ENCODE measurements around the gene JTB. TPM values are rescaled to one million over a fixed set of nuclear protein-coding genes. Genes with fewer than 3 reads are reported as not detected.

Gene JTB
- total and polyA plus RNA-seq, 9 of the 15 experiments (the other 6 are each of a cell fraction or from before 2014, with no cell fraction given): 24.7 to 308 (median 151) TPM

DNA sequence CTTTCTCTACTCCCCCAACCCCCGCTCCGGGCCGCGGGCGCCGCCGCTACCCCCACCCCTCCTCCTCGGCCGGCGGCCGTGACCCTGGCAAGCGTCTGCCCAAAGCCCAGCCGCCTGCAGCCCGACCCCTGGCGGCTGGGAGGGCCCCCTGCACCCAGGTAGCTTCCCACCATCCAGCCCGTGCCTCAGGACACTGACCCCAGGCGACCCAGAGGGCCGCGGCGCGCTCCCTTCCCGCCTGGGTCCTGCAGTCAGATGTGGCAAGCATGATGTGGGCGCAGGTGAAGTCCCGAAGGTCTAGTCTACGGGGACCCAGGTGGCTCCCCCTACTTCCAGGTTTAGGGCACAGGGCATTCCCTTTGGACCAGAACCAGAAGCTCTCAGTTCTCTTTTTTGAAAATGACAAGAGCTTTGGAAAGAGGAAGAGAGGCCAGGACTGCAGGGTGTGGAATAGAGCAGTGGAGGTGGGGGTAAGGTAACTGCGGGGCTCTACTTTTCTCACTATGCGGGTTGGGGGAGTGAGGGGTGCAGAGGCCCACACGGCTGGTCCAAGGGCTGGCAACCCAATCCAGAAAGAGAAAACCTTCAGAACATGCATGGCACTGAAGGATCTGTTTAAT lies 30.7 kb downstream of the JTB start, which contains the start of gene DENND4B (continued):
- TF ChIP-seq KDM5B (IDR thresholded peaks at IDR 0.05; ENCODE audit: insufficient replicate concordance, low read depth, low read length) (peak; percentile 12), POLR2A (conservative IDR thresholded peaks at IDR 0.05) (peak; percentile 41; the same call in 1 of the 2 replicates), RBM22 (IDR thresholded peaks at IDR 0.05; ENCODE audit: low read depth, low read length, poor library complexity, severe bottlenecking) (peak; percentile 34), MYNN (IDR thresholded peaks at IDR 0.05) (peak; percentile 83), MYNN (CRISPR knock-in tag; IDR thresholded peaks at IDR 0.05) (no peak), CCNT2 (IDR thresholded peaks at IDR 0.05; ENCODE audit: borderline replicate concordance, extremely low read depth, insufficient read length, low read depth, low read length) (peak; percentile 47), HCFC1 (IDR thresholded peaks at IDR 0.05; ENCODE audit: low read depth, low read length) (peak; percentile 67), SP2 (IDR thresholded peaks at IDR 0.05; ENCODE audit: extremely low read depth, low read depth, low read length, poor library complexity, severe bottlenecking) (peak; percentile 72)
- TF ChIP-seq, protein P1, sequence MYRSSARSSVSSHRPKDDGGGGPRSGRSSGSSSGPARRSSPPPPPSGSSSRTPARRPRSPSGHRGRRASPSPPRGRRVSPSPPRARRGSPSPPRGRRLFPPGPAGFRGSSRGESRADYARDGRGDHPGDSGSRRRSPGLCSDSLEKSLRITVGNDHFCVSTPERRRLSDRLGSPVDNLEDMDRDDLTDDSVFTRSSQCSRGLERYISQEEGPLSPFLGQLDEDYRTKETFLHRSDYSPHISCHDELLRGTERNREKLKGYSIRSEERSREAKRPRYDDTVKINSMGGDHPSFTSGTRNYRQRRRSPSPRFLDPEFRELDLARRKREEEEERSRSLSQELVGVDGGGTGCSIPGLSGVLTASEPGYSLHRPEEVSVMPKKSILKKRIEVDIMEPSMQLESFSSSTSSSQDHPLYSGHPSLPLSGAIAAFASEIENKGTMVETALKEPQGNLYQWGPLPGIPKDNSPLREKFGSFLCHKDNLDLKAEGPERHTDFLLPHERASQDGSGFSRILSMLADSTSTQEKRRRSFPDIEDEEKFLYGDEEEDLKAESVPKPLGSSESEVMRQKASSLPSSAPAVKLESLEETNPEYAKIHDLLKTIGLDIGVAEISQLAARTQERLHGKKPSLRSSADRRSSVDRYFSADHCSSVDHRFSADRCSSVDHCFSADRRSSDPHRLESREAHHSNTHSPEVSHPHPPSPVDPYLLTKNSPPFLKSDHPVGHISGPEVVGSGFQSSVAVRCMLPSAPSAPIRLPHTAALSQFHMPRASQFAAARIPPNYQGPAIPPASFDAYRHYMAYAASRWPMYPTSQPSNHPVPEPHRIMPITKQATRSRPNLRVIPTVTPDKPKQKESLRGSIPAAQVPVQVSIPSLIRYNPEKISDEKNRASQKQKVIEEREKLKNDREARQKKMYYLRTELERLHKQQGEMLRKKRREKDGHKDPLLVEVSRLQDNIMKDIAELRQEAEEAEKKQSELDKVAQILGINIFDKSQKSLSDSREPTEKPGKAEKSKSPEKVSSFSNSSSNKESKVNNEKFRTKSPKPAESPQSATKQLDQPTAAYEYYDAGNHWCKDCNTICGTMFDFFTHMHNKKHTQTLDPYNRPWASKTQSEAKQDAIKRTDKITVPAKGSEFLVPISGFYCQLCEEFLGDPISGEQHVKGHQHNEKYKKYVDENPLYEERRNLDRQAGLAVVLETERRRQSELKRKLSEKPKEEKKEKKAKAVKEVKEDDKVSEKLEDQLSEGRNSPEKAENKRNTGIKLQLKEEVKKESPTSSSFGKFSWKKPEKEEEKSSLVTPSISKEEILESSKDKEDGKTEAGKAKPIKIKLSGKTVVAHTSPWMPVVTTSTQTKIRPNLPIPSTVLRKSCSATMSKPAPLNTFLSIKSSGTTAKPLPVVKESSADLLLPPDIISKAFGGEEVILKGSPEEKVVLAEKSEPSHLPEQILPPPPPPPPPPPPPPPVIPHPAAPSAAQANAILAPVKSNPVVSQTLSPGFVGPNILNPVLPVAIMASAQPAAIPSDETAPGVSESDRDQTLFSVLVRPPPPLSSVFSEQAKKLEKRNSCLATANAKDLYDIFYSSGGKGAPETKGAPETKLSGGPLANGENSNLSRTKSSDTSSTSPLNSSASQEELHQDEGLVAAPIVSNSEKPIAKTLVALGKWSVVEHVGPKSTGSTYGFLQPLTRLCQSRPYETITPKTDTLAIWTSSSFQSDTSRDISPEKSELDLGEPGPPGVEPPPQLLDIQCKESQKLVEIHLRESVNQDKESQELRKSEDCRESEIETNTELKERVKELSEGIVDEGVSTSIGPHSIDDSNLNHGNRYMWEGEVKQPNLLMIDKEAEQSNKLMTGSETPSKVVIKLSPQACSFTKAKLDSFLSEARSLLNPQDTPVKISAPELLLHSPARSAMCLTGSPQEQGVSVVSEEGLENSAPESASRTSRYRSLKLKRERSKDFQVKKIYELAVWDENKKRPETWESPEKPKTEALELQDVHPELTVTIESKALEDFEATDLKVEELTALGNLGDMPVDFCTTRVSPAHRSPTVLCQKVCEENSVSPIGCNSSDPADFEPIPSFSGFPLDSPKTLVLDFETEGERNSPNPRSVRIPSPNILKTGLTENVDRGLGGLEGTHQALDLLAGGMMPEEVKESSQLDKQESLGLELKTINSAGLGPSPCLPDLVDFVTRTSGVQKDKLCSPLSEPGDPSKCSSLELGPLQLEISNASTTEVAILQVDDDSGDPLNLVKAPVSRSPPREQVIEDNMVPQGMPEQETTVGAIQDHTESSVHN (IDR thresholded peaks at IDR 0.05; ENCODE audit: borderline replicate concordance in 1 of 2, low read depth in 1 of 2): no peak
